HepG2 (cell line): Measurements from ENCODE around the gene PAXIP1. TPM values are rescaled to one million over a fixed set of nuclear protein-coding genes. Genes with fewer than 3 reads are reported as not detected.

Experiments used
- AHR ChIP-seq: IDR thresholded peaks from 2 replicates; pipeline ENCODE4 v1.6.1; 2018; ENCODE audit warnings: missing genetic modification reagents, missing compliant biosample characterization
- ATF7-NPFF ChIP-seq: sonication (generic); formaldehyde crosslinking; IDR thresholded peaks from 2 replicates; pipeline ENCODE4 v1.8.1; 2023; ENCODE audit warnings: mild to moderate bottlenecking, low read depth, missing genetic modification reagents, moderate library complexity
- CBX5 ChIP-seq: sonication (generic); formaldehyde crosslinking; IDR thresholded peaks from 2 replicates; pipeline ENCODE4 v1.4.0; 2020; ENCODE audit warnings: missing genetic modification reagents, borderline replicate concordance
- EP300 ChIP-seq, 3 experiments: sonication (generic) in 1 of 3; formaldehyde crosslinking in 1 of 3; IDR thresholded peaks; 2 replicates each; pipeline versions ENCODE4 v1.5.1 to v1.6.1; 2011 to 2020; ENCODE audit warnings: low read depth in 2 of 3, low read length in 2 of 3, borderline replicate concordance in 1 of 3, improper control_type of control experiment in 1 of 3, mild to moderate bottlenecking in 1 of 3, missing genetic modification reagents in 1 of 3, moderate library complexity in 1 of 3
- FOXA3 ChIP-seq: IDR thresholded peaks from 2 replicates; pipeline ENCODE4 v1.6.1; 2016; ENCODE audit warnings: missing genetic modification reagents, missing compliant biosample characterization
- HDAC6 ChIP-seq: fragments of 200-600 bp; sonication (generic); IDR thresholded peaks from 2 replicates; pipeline ENCODE4 v1.7.0; 2017; ENCODE audit warnings: mild to moderate bottlenecking, antibody characterized with exemption, low read length, low read depth
- KDM5A ChIP-seq: fragments of 200-600 bp; sonication (generic); IDR thresholded peaks from 2 replicates; pipeline ENCODE4 v1.7.0; 2018; ENCODE audit warnings: antibody characterized with exemption, mild to moderate bottlenecking, low read length, borderline replicate concordance
- KMT2B ChIP-seq: IDR thresholded peaks from 2 replicates; pipeline ENCODE4 v1.6.1; 2016; ENCODE audit warnings: missing genetic modification reagents, missing compliant biosample characterization
- NR2F1 ChIP-seq, 2 experiments: fragments of 450-650 bp in 1 of 2; formaldehyde crosslinking in 1 of 2; IDR thresholded peaks; 2 replicates each; pipeline versions ENCODE4 v1.5.0 to v1.6.1; 2016 to 2020; ENCODE audit warnings: mild to moderate bottlenecking in 1 of 2, missing compliant biosample characterization in 1 of 2, missing genetic modification reagents in 1 of 2, moderate library complexity in 1 of 2
- PRMT3 ChIP-seq: sonication (generic); formaldehyde crosslinking; IDR thresholded peaks from 2 replicates; pipeline ENCODE4 v1.8.1; 2022; ENCODE audit warnings: low read depth, mild to moderate bottlenecking, moderate library complexity, missing genetic modification reagents, borderline replicate concordance
- SP140L ChIP-seq: sonication (generic); formaldehyde crosslinking; IDR thresholded peaks from 2 replicates; pipeline ENCODE4 v1.4.0; 2020; ENCODE audit warnings: missing genetic modification reagents, borderline replicate concordance
- TEAD2 ChIP-seq: sonication (generic); formaldehyde crosslinking; IDR thresholded peaks from 2 replicates; pipeline ENCODE4 v1.9.0; 2021; ENCODE audit warnings: missing genetic modification reagents
- ZBTB33 ChIP-seq: sonication (generic); formaldehyde crosslinking; IDR thresholded peaks from 2 replicates; pipeline ENCODE4 v1.4.0; 2020; ENCODE audit warnings: missing genetic modification reagents
- ZNF331 ChIP-seq: sonication (generic); formaldehyde crosslinking; IDR thresholded peaks from 2 replicates; pipeline ENCODE4 v1.4.0; 2020; ENCODE audit warnings: missing genetic modification reagents
- ZSCAN29 ChIP-seq: sonication (generic); formaldehyde crosslinking; conservative IDR thresholded peaks from 2 replicates; pipeline ENCODE4 v1.4.0; 2020; ENCODE audit warnings: mild to moderate bottlenecking, missing genetic modification reagents
- polyA plus RNA-seq, 8 experiments: library from polyadenylated mRNA; depleted of rRNA in 3 of 8; stranded (reverse) in 7 of 8; unstranded in 1 of 8; fragments of >200 nt; fragmentation: Illumina TruSeq in 4 of 8; extraction: Trizol in 4 of 8; gene quantifications; 2 replicates each; pipeline versions ENCODE4 v1.2.1 to v1.2.3, GENCODE V29; 2011 to 2016; ENCODE audit warnings: low read depth in 4 of 8, missing spikeins in 1 of 8, mixed read lengths in 1 of 8; ENCODE audit not compliant: insufficient read depth in 1 of 8
- total RNA-seq, 5 experiments: library from RNA; depleted of rRNA; stranded (reverse); fragments of >200 nt; fragmentation: Illumina TruSeq; extraction: Trizol; gene quantifications; 2 replicates each; pipeline ENCODE4 v1.2.3, GENCODE V29; 2016; ENCODE audit warnings: low read depth in 1 of 5
- TF ChIP-seq, protein P1 (sequence below): sonication (generic); formaldehyde crosslinking; IDR thresholded peaks from 2 replicates; pipeline ENCODE4 v1.8.1; 2023; ENCODE audit warnings: mild to moderate bottlenecking, missing genetic modification reagents, borderline replicate concordance
- TF ChIP-seq, protein P2 (sequence below), 2 experiments: sonication (generic) in 1 of 2; formaldehyde crosslinking in 1 of 2; IDR thresholded peaks; 2 replicates each; pipeline versions ENCODE4 v1.4.0 to v1.6.1; 2018 to 2020; ENCODE audit warnings: missing genetic modification reagents in 2 of 2, borderline replicate concordance in 1 of 2, low read depth in 1 of 2, mild to moderate bottlenecking in 1 of 2, missing biosample characterization in 1 of 2
- TF ChIP-seq, protein P3 (sequence below): sonication (generic); formaldehyde crosslinking; IDR thresholded peaks from 2 replicates; pipeline ENCODE4 v1.5.0; 2020; ENCODE audit warnings: mild to moderate bottlenecking, missing genetic modification reagents, borderline replicate concordance

Gene PAXIP1
- total and polyA plus RNA-seq, 2 of the 13 experiments (the other 11 are each of a cell fraction or from before 2014, with no cell fraction given), result 11.6 to 16.2 TPM

DNA sequence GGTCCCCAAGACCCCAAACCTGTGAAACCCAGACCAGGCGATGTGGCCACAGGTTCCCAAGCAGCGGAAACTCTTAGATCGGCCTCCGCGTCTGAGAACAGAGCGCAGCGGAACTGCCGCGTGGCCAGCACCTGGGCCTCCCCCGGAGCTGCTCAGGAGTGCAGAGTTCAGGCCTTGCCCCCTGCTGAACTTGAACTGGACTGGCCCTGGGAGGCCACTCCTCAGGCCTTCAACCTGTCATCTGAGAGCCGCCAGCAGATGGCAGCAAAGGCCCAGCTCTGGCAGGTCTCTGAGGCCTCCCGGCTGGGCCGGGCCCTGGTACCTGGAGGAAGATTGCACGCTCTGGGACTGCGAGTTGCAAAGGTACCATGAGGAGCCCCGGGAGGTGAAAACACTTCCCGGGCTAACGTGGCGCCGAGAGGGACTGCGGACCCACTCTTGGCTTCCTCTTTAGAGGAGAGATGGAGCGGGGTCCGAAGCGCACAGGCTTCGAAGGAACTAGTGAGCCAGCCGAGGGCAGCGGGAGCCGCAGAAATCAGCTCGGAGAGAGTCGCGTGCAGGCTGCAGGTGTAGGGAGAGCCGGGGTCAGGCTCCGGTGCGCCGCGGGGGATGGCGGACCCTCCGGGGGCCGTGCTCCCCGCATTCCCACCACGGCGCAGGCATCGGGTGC, 89.2 kb downstream of the PAXIP1 start (continued):
- TF ChIP-seq, protein P1, sequence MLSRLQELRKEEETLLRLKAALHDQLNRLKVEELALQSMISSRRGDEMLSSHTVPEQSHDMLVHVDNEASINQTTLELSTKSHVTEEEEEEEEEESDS (CRISPR knock-in tag), result 0 out of 2 replicates have a peak, but pooled peaks have one; percentile 43
- TF ChIP-seq SP140L (CRISPR knock-in tag) (0 out of 2 replicates have a peak, but pooled peaks have one; percentile 92), NR2F1 (CRISPR knock-in tag; IDR thresholded peaks at IDR 0.05) (peak; percentile 90 to 92; a peak in 3 of 4 replicates), KMT2B (0 out of 2 replicates have a peak, but pooled peaks have one; percentile 46), TEAD2 (CRISPR knock-in tag) (no peak), FOXA3 (CRISPR knock-in tag) (peak; percentile 38; the same call in 1 of the 2 replicates), ZNF331 (CRISPR knock-in tag) (peak; percentile 89), KDM5A (no peak), HDAC6 (no peak), AHR (CRISPR knock-in tag) (0 out of 2 replicates have a peak, but pooled peaks have one; percentile 39), EP300 (IDR thresholded peaks at IDR 0.05; ENCODE audit: low read depth in 2 of 2, low read length in 2 of 2) (peak in 1 of 2 experiments; percentile 42; a peak in 1 of 4 replicates), EP300 (CRISPR knock-in tag; IDR thresholded peaks at IDR 0.05; ENCODE audit: borderline replicate concordance) (no peak), ZBTB33 (CRISPR knock-in tag) (peak; percentile 51; the same call in 1 of the 2 replicates), CBX5 (CRISPR knock-in tag) (peak; percentile 58; the same call in 1 of the 2 replicates), ATF7-NPFF (peak; percentile 70; the same call in 1 of the 2 replicates), PRMT3 (no peak), ZSCAN29 (CRISPR knock-in tag) (no peak)
- TF ChIP-seq, protein P2, sequence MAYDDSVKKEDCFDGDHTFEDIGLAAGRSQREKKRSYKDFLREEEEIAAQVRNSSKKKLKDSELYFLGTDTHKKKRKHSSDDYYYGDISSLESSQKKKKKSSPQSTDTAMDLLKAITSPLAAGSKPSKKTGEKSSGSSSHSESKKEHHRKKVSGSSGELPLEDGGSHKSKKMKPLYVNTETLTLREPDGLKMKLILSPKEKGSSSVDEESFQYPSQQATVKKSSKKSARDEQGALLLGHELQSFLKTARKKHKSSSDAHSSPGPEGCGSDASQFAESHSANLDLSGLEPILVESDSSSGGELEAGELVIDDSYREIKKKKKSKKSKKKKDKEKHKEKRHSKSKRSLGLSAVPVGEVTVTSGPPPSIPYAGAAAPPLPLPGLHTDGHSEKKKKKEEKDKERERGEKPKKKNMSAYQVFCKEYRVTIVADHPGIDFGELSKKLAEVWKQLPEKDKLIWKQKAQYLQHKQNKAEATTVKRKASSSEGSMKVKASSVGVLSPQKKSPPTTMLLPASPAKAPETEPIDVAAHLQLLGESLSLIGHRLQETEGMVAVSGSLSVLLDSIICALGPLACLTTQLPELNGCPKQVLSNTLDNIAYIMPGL (CRISPR knock-in tag; IDR thresholded peaks at IDR 0.05; ENCODE audit: borderline replicate concordance in 1 of 2, low read depth in 1 of 2), result peak; percentile 42 to 53; a peak in 1 of 4 replicates
- TF ChIP-seq, protein P3, sequence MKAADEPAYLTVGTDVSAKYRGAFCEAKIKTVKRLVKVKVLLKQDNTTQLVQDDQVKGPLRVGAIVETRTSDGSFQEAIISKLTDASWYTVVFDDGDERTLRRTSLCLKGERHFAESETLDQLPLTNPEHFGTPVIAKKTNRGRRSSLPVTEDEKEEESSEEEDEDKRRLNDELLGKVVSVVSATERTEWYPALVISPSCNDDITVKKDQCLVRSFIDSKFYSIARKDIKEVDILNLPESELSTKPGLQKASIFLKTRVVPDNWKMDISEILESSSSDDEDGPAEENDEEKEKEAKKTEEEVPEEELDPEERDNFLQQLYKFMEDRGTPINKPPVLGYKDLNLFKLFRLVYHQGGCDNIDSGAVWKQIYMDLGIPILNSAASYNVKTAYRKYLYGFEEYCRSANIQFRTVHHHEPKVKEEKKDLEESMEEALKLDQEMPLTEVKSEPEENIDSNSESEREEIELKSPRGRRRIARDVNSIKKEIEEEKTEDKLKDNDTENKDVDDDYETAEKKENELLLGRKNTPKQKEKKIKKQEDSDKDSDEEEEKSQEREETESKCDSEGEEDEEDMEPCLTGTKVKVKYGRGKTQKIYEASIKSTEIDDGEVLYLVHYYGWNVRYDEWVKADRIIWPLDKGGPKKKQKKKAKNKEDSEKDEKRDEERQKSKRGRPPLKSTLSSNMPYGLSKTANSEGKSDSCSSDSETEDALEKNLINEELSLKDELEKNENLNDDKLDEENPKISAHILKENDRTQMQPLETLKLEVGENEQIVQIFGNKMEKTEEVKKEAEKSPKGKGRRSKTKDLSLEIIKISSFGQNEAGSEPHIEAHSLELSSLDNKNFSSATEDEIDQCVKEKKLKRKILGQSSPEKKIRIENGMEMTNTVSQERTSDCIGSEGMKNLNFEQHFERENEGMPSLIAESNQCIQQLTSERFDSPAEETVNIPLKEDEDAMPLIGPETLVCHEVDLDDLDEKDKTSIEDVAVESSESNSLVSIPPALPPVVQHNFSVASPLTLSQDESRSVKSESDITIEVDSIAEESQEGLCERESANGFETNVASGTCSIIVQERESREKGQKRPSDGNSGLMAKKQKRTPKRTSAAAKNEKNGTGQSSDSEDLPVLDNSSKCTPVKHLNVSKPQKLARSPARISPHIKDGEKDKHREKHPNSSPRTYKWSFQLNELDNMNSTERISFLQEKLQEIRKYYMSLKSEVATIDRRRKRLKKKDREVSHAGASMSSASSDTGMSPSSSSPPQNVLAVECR, result peak; percentile 64; the same call in 1 of the 2 replicates
